Germinal center (tissue), 1 donor: ENCODE measurements around the gene STYK1.
A peak's percentile ranks its signal among the peaks of the same experiment; 100 is the strongest.

Source experiments
- DNase-seq: peaks from one replicate; pipeline ENCODE4 v3.0.0; 2012; ENCODE audit warnings: mixed read lengths, low spot score

Gene STYK1, protein sequence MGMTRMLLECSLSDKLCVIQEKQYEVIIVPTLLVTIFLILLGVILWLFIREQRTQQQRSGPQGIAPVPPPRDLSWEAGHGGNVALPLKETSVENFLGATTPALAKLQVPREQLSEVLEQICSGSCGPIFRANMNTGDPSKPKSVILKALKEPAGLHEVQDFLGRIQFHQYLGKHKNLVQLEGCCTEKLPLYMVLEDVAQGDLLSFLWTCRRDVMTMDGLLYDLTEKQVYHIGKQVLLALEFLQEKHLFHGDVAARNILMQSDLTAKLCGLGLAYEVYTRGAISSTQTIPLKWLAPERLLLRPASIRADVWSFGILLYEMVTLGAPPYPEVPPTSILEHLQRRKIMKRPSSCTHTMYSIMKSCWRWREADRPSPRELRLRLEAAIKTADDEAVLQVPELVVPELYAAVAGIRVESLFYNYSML

DNA sequence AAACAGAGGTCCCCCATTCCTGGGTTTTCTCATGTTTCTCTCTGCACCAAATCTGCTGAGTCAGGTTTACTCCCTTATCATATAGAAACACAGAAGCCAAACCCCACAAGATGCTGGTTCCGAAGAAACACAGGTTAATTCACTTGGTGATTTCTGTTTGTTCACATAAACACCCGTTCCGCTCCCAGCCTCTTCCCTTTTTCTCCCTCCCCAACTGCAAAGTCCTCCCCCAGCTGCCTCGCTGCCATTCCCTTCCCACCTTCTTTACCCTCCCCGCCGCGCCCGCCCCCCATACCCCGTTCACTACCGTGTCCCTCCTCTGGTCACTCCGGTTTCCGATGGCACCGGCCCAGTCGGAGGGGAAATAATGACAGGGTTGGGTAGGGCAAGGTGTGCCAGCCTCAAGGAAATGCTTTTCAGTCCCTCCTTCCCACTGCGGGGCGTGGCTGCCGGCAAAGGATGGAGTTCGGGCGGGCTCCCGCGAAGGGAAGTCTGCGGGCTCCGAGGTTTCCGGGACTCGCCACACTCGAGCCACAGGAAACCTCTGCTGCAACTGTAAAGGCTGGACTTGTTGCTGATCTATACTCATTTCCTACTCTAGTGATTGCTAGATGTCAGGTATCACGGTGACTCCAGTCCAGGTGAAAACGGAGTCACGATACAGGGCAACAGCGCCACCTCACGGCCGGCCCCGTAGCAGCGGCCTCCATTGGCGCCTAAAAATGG, at the start of gene STYK1:
STYK1 (minus strand) TSS at position 394 of the 726 bp plus-strand sequence. CDS start 39,434 bp downstream, outside the sequence.
- DNase-seq: peak; percentile 60

DNA sequence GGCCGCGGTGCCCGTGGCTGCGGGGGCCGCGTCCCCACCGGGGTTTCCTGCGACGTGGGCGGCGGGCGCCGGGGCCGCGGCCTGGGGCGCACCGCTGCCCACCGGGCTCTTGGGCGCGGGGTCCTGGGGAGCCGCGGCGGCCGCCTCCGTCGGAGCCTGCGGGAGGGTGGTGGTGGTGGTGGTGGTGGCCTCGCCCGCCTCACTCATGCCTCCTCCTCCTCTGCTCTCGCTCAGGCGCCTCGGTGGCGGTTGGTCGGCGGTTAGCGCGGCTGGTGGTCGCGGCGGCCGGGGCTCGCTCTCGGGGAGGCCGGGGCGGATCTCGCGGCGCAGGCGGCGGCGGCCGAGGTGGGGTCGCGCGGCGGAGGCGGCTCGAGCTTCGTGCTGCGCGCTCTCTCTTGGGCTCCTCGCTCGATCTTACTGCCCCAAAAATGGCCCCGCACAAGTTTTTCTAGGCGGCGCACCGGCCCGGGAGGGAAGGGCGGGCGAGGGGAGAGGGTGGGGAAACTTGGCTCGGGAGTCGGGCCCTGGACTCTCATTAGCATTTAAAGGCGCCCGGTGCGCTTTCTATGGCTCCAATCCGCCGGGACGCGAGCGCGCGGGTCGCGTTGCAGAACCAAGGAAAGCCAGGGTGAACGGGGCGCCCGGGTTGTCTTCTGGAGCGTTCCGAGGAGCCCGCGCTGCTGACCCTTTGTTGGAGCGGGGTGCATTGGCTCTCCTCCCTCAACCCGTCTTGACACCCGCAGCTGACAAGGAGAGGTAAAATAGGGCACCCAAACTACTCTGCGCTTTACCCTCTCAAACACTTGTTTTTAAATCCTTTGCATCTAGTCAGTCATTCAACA, 49.3 kb upstream of the STYK1 start, which contains the start of gene YBX3:
YBX3 (minus strand) TSS at position 419 of the 842 bp plus-strand sequence; CDS start at position 207, 212 bp downstream.
- peak; percentile 23 for DNase-seq

DNA sequence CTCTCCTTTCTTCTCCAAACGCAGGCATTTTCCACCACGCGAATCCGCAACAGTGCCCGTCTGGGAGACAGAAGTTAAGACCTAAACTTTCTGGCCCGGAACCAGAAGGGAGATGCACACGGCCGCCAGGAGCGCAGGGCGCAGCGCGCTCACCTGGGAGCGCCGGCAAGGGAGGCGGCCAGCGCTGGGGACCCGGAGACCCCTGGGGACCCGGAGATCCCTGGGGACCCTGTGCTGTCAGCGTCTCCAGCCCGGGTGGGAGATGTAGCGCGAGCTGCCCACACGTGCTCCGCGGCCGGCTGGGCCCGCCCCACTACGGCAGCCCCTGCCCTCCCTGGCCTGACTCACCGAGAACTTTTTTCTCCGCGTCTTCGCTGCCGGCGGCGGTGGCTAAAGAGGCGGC, 48.7 kb upstream of the STYK1 start:
- peak; percentile 46 for DNase-seq

DNA sequence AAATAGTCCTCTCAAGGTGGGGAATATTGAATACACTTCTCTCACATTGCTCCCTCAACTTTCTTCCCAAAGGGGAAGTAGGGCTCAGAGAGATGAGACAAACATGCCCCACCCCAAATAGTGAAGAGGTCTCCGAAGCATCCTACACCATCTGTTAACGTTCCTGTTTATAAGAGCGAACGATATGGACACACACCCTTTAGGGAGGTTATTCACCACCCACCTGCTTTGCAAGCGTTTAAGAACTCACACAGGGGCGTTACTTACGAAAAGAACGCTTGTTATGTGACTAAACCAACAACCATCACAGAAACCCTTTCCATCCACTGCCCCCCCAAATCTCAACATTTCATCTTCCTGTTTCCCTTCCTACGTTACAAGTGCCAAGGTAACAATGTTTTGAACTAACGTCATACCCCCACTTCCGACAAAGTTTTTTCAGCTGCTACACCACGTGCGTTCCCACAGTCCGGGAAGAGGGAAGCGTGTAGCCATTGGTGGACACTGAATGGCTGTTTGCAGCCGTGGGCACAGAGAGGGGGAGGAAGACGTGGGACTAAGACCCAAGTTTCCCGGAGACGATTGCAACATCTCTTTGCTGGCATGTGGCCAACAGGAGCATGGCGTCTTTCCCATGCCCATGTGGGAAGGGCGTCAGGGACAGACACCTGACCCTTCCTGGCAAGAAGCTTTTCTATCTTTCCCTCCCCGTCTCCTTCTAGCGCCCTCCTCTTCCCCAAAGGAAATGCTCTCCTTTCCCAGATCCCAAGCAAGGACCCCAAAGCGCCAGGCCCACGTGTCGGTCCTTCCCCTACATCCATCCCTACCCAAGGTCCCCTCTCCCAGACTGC, 48.0 kb upstream of the STYK1 start:
- peak; percentile 35 for DNase-seq

DNA sequence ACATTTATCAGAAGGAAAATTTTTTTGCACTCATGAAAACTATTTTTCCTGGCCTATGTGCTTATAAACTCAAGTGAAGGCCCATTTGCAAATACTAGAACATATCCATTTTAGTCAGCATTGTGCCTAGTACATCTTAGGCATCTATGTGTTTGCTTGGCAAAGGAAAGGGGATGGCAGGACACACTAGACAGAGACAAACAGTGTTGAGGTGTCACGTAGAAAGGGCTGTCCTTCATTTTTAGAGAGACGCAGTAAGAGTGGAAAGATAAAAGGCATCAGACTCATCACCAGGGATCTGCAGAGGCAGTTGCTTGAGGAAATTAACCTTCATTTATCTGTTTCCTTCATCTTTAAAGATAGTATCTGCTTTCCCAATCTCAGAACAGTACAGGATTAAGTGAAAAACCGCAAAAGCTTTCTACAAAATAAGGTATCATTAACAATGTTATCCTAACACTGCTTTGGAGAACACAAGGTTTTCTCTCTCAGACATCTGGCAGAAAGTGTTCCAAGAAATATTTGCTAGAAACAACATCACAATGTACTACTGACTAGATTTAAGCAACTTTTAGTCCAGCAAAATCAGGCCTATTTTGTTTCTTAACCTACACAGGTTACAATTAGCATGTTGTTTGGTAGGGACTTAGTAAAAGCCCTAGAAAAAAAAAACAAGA, 47.3 kb upstream of the STYK1 start:
- no peak for DNase-seq

DNA sequence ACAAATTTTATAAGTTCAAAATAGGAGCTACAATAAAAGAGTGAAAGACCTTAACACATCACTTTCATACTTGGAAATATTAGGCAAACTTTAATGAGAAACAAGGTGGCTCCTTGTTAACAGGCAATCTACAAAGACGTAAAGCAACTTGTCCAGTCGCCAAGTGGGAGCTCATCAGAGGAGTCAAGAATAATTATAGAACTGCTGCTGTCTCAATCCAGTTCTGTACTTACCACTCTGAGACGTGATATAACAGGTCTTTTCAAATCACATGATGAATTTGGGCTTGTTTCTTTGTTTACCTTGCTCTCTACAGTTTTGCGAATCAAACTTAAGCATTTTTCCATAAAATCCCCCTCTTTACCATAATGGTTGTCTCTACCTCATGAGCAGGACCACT, 45.6 kb upstream of the STYK1 start:
- no peak for DNase-seq

DNA sequence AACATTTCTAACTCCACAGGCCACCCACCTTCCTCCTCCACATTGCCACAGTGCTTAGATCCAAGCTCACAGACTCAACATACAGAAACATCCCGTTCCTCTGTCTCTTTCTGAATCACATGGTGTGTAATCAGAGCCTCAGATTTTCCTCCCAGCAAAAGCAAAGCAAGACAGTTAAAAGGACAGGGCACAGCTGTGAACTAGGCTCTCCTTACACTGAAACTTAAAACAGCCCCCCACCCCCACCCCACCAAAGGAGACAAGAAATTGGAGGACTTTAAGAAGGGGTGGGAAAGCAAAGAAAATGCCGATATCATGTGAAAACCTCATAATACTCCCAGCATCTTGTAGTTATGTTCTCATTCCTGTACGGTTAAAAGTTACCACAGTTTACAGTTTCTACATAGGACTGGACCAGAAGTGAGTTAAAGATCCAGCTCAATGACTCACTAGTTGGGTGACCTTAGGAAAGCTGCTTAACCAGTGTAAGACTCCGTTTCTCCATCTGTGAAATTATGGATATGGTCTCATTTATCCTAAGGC, 44.5 kb upstream of the STYK1 start:
- no peak for DNase-seq

DNA sequence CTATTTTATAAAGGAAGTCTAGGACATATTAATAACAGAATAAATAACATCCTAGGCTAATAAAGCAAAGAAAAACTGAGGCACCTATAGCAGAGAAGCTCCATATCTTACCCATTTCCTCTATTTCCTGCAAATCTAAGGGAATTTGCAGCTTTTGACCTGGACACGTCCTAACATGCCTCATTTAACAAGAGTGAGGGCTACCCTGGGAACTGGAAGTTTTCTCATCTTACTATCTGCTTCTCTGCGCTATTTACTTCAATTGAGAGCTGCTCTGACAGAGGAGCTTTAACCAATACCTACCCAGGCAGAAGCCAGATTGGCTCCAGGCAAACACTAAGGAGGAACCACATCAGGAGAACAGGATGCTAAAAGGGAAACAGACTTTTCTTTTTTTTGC, 43.6 kb upstream of the STYK1 start:
- no peak for DNase-seq

DNA sequence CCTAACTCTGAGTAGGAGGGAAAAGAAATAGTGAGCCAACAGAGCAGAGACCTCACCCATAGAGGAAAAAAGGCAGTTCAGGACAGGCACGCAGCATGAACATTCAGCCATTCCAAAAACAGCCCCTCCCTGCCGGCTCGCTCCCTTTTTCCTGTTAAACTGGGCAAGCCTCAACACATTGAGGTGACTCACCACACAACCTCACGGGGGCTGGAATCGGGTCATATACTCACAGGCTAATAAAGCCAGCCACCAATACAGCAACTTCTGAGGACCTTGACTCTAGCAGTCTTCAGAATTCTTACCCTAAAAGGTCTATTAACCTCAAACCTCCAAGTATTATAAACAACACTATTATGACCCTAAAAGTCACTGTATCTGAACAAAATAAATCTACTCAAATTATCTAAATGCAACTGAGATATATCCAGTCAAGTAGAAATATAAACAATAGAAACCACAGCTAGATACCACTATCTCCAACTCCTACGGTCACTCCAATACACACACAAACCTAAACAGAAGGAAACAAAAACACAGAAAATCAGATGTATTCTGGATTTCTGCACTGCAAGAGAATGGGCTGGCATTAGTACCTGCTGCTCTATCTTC, 43.0 kb upstream of the STYK1 start:
- no peak for DNase-seq

DNA sequence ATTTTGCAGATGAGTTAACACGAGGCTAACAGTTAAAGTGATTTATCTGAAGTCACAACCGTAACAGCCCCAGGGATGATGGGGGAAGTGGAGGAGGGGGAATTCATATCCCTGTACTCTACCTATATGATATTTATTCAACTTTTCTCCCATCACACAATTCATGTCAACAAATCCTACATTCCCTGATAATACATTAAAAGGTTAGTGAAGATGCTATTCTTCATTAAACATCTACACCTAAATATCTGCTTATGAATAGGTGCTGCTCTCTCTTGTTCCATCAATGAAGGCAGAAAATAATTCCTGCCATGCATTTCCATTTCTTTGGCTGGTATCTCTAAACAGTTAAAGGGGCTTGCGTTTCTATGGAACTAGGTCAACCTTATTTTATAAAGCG, 42.4 kb upstream of the STYK1 start:
- no peak for DNase-seq

DNA sequence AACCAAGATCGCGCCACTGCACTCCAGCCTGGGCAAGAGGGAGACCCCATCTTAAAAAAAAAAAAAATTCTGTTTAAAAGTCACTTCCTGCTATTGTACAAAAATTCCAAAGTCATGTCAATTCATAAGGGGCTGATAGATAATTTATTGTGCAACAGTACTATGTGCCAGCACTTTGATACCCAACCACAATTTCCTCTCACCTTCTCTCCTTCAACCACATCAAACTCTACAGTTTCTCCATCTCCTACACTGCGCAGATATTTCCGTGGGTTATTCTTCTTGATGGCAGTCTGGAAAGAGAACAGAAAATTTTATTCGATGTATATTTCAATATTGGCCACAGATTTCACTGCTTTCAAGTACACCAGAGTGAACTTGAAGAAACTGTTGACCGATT, 41.6 kb upstream of the STYK1 start:
- no peak for DNase-seq

DNA sequence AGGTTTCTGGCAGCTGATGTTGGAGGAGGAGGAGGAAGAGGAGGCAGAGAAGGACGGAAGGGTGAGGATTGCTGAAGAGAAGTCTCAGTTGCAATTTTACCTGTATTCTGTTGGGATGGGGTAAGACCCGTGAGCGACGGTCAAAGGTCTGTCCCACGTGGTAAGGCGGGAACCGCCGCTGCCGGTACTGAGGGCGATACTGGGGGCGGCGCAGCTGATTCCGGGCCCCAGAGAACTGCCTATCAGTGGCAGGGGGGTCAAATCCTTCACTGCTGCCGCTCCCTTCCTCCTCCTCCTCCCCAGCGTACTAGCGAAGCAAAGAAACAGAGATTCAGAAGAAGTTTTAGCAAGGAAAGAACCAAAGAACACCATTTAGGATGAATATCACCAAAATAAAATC, 36.0 kb upstream of the STYK1 start:
- no peak for DNase-seq

DNA sequence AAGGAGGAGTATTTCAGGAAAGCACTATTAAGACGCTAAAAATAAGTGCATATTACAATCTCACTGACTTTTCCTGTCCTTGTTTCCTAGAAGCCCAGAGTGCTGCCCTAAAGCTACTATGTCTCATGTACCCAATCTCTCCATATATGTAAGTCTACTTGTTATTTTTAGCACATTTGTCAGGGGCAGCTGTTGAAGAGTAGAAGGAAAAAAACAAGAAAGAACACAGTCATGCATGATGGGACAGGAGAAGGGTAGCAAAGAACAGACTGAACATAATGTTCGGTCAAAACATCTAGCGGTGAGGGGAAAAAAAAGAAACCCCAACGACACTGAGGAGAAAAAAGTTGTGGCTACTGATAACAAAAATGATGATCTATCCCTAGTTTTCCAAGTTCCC, 35.0 kb upstream of the STYK1 start:
- DNase-seq: no peak

DNA sequence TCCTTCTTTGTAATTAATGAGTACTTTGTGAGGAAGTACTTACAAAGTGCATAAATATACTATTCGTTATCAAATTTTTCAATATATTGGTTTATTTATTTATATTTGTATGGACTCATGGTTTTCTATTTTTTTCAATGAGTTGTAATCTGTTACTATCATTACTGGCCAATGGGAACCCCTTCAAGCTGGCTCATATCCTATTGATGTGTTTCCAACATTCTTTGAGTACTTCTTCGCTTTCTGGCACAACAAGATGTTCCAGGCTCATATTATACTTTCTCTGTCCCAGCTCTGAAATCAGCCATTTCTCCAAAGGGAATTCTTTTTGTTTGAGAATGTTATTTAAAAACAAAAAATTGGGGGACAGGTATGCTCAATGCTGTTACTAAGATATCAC, 31.8 kb upstream of the STYK1 start:
- DNase-seq: no peak

DNA sequence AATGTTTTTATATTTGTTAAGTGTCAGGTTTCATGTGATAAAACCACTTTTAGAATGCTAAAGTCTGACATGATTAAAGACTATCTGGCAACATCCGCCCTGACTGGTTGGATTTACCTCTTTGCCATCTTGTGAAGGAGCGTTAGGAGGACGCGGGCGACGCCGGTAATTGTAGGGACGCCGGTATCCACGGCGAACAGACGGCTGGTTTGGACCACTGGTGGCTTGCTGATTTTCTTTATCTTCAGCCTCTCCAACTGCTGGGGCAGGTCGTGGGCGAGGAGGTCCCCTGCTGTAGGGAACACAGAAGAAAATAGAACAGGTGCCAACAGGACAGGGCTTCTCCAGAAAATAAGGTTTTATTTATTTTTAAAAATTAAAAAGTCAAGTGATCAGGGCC, 28.0 kb upstream of the STYK1 start:
- DNase-seq: no peak

DNA sequence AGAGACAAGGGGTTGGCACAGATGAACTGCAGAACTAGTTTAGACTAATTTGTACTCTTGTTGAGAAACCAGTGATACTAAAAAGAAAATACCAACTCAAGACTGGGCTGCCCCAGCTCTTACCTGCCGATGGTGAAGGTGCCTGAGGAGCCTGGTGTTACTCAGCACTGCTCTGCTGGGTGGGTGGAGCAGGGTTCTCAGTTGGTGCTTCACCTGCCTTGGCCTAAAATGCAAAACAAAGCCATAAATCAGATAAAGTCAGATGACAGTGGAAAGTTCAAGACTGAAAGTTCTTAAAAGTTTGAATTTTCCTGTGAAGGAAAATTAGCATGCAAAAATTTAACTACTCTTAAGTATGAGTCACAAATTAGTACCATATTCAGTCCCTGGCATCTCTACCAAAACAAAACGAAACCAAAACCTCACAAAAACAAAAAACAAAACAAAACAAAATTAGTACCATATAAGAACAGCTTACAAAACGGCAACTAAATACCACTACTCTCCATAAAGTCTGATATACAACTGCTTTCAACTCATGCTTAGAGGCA, 27.4 kb upstream of the STYK1 start:
- no peak for DNase-seq

DNA sequence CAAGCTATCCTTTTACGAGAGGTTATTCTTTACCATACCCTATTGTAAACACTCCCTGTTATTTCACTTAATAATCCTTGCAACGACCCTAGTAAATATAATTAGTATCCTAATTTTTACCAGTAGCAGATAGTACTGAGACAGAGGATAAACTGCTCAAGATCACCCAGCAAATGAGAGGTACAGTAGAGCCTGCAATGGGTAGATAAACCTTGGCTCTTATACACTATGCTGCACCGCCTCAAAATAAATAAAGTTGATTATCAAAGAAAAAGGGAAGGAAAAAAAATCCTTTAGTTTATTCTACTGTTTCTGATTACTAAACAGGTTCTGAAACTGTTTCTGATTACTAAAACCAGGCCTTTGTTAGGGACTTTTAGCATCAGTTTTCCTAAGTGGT, 26.7 kb upstream of the STYK1 start:
- DNase-seq: no peak

DNA sequence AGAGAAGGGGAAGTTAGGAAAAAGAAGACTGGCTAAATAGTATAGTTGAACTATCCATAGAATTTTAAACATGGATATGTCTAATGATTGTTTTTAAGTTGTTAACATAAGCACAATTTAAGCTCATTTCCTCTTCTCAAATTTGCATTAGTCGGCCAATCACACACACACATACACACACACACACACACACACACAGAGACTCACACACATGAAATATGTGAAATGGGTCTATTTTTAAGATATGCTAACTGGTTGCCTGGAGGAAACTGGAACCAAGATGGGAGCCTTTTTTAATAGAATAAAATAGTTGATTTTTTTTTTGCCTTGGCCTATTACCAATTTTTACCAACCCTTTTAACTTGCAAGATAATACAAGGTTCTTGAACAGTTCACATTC, 24.0 kb upstream of the STYK1 start:
- no peak for DNase-seq

DNA sequence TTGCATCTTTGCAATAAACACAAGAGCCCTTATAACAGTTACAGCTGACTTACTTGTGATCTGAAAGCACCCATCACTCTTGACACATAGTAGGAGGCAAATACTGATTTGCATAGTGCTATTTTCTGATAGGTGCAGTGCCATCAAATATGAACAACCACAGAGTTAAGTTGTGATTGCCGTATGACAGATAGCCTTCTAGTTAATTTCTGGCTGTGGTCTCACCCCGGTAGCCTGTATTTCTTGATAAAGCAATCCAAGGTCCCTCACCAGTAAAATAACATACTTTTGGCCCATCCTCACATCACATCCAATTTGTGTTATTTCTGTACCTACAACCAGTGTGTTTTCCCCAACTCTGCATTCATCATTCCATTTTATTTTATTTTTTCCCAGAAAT, 23.3 kb upstream of the STYK1 start:
- DNase-seq: no peak

DNA sequence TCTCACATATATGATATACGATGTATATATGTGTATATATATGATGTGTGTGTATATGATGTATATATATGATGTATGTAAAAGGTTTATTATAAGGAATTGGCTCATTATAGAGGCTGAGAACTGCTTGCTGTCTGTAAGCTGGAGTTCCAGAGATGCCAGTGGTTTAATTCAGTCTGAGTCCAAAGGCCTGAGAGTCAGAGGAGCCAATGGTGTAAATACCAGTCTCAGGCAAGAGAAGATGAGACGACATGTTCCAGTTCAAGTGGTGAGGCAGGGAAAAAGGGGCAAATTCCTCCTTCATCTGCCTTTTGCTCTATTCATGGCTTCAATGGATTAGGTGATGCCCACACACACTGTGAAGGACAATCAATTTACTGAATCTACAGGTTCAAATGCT, 17.1 kb upstream of the STYK1 start:
- DNase-seq: no peak
